ENCODE results near the gene FHL3.

FHL3 gene

DNA sequence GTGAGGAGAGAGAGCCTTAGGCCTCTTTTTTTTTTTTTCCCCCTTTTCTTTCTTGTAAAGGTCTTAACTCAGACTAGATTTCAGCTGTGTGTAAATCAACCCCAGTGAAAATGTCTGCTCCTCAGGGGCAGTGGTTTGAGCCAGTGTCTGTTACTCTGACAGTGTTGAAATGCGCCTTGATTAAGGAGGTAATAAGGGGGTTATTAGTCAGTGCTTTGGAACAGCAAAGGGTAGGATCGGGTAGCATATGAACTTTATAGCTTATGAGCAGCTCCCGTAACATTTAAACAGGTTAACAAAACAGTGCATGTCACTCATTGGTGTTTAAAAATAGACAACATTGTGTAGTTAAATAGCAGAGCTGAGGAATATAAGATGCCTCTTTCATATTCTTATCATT, 17.5 kb upstream of the FHL3 start:
- in situ Hi-C loops (cut with MboI; ENCODE audit: low pct_unique_long_range_greater_than_20kb, low sequenced_read_pairs, unreplicated experiment) = no loop called here
- TF ChIP-seq, protein P1, sequence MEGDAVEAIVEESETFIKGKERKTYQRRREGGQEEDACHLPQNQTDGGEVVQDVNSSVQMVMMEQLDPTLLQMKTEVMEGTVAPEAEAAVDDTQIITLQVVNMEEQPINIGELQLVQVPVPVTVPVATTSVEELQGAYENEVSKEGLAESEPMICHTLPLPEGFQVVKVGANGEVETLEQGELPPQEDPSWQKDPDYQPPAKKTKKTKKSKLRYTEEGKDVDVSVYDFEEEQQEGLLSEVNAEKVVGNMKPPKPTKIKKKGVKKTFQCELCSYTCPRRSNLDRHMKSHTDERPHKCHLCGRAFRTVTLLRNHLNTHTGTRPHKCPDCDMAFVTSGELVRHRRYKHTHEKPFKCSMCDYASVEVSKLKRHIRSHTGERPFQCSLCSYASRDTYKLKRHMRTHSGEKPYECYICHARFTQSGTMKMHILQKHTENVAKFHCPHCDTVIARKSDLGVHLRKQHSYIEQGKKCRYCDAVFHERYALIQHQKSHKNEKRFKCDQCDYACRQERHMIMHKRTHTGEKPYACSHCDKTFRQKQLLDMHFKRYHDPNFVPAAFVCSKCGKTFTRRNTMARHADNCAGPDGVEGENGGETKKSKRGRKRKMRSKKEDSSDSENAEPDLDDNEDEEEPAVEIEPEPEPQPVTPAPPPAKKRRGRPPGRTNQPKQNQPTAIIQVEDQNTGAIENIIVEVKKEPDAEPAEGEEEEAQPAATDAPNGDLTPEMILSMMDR (IDR thresholded peaks at IDR 0.05; ENCODE audit: extremely low read depth, insufficient read depth, missing control alignments) = no peak
- no peak for DNase-seq (ENCODE audit: low spot score)

DNA sequence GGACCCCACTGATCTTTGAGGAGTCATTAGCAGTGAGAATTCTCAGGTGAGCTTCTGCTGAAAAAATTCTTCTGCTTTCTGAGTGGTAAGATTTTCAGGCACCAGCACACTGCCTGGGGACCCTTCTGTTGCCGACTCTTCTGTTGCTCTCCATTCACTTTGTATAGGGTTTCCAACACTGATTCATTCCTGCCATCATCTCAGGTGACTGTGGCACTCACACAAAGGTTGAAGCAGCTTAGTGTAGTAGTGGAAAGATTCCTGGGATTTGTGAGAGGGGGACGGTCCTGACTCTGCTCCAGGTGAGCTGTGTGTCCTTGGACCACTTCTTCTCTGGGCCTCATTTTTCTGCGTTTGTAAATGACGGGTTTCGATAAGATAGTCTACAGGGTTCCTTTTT, 16.7 kb upstream of the FHL3 start:
- DNase-seq (ENCODE audit: low spot score) = no peak
- TF ChIP-seq, protein P1 (IDR thresholded peaks at IDR 0.05; ENCODE audit: extremely low read depth, insufficient read depth, missing control alignments) = no peak
- in situ Hi-C loops (cut with MboI; ENCODE audit: low pct_unique_long_range_greater_than_20kb, low sequenced_read_pairs, unreplicated experiment) = no loop called here

DNA sequence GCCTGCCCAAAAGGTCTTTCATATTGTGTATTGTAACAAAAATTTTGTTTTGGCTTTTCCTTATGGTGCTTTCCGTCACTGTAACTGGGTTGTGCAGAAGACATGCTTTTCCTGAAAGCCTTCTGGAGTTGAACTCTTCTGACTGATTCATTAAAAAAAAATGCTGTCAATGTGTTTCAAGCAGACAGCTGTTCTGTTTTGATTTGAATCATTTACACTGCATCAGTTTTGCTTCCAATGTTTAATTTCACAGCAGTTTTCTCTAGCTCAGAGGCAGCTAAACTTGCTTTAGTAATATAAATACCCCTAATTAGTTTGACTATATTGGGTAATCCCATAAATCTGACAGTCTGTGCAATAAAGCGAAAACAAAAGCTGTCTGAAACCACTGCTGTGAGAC, 15.1 kb upstream of the FHL3 start:
- in situ Hi-C loops (cut with MboI; ENCODE audit: low pct_unique_long_range_greater_than_20kb, low sequenced_read_pairs, unreplicated experiment) = no loop called here
- TF ChIP-seq, protein P1 (IDR thresholded peaks at IDR 0.05; ENCODE audit: extremely low read depth, insufficient read depth, missing control alignments) = no peak
- no peak for DNase-seq (ENCODE audit: low spot score)

DNA sequence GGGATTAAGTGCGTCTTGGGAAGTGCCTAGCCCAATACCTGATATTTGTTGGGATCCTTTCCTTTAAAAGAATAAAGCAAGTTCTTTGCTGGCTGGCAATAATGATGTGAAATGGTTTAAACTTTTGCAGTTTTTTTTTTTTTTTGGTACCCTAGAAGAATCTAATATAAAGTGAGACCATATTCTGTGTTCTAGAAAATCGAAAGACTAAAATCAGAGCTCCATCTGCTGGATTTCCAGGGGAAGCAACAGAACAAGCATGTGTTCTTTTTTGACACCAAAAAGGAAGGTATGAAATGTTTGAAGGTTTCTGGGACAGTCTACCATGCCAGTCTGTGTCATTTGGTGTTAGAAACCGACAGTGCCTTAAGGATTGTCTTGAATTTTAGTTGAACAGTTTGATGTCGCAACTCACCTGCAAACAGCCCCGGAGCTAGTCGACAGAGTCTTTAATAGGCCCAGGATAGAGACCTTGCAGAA, 13.6 kb upstream of the FHL3 start:
- peak; percentile 45 for DNase-seq (ENCODE audit: low spot score)
- in situ Hi-C loops (cut with MboI; ENCODE audit: low pct_unique_long_range_greater_than_20kb, low sequenced_read_pairs, unreplicated experiment) = no loop called here
- TF ChIP-seq, protein P1 (IDR thresholded peaks at IDR 0.05; ENCODE audit: extremely low read depth, insufficient read depth, missing control alignments) = peak; percentile 55

DNA sequence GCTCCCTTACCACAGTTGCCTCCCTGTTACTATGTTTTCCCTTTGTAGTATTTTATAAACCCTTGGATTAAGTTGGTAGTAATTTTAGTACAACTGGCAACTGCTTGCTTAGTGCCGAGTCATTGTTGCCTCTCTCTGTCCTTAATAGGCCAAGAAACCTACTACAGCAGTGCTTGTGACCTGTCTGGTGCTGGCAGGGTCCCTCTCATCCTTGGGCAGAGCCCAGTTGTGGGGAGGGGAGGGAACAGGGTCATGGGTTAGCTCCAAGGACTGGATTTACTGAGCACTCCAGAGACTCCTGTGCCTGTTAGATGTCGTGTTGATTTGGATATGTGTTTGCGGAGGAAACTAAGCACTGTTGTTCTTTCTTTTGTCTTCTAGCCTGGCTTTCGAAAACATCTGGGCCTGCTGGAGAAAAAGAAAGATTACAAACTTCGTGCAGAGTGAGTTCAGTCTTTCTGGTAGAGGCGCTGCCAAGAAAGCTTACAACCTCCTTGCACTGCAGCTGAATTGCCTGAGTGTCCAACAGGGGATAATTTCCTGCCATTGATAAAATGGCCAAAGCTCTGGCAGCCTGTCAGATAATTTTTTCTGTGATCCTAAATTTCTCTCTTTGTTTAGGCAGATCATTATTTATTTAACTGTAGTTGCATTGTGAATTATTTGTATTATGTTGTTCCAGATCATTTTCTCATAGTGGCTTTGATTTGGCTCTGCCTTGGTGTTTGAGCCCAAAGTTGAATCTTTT, 10.8 kb upstream of the FHL3 start:
- no peak for DNase-seq (ENCODE audit: low spot score)
- in situ Hi-C loops (cut with MboI; ENCODE audit: low pct_unique_long_range_greater_than_20kb, low sequenced_read_pairs, unreplicated experiment) = no loop called here
- TF ChIP-seq, protein P1 (IDR thresholded peaks at IDR 0.05; ENCODE audit: extremely low read depth, insufficient read depth, missing control alignments) = no peak

DNA sequence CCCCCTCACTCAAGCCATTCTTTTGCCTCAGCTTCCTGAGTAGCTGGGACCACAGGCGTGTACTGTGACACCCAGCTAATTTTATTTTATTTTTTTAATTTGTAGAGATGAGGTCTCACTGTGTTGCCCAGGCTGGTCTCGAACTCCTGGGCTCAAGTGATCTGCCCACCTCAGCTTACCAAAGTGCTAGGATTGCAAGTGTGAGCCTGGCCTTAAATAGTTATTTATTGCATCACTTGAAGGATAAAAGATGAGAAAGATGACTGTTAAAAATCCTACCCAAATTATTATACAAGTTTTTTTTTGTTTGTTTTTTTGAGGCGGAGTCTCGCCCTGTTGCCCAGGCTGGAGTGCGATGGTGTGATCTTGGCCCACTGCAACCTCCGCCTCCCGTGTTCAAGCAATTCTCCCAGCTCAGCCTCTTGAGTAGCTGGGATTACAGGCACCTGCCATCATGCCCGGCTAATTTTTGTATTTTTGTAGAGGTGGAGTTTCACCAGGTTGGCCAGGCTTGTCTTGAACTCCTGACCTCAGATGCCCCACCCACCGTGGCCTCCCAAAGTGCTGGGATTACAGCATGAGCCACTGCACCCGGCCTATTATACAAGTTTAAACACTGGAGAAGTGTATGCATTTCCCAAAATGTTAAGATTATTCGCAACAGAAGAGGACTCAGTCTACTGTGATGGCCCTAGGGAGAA, 9.6 kb upstream of the FHL3 start:
- in situ Hi-C loops (cut with MboI; ENCODE audit: low pct_unique_long_range_greater_than_20kb, low sequenced_read_pairs, unreplicated experiment) = no loop called here
- TF ChIP-seq, protein P1 (IDR thresholded peaks at IDR 0.05; ENCODE audit: extremely low read depth, insufficient read depth, missing control alignments) = no peak
- no peak for DNase-seq (ENCODE audit: low spot score)

All from GM13977 (cell line).